AG10803 (cell line): ENCODE measurements around the gene TNIP1.
A peak's percentile ranks its signal among the peaks of the same experiment; 100 is the strongest.

Experiments
- DNase-seq: peaks from one replicate; pipeline ENCODE4 v3.0.0; 2010; ENCODE audit warnings: low read depth
- H3K4me3 ChIP-seq: 2 replicates; pipeline ENCODE4 v1.5.1; 2011; ENCODE audit warnings: mild to moderate bottlenecking, low read length, control low read depth
- CTCF ChIP-seq: conservative IDR thresholded peaks from 2 replicates; pipeline ENCODE4 v1.5.1; 2011; ENCODE audit warnings: mild to moderate bottlenecking, low read length, control low read depth, inconsistent platforms

The TNIP1 gene

GRCh38 chr5:151106043-151106442 is 25.2 kb upstream of the TNIP1 start:
- no peak for DNase-seq
- TF ChIP-seq CTCF: no peak
- no peak overlapping the region for H3K4me3 ChIP-seq

GRCh38 chr5:151105561-151105960 is 24.7 kb upstream of the TNIP1 start:
- no peak overlapping the region for H3K4me3 ChIP-seq
- no peak for TF ChIP-seq CTCF
- DNase-seq: peak; percentile 57

GRCh38 chr5:151104795-151105194 is 24.0 kb upstream of the TNIP1 start:
- no peak for TF ChIP-seq CTCF
- no peak overlapping the region for H3K4me3 ChIP-seq
- DNase-seq: peak; percentile 99

- H3K4me3 ChIP-seq: no peak overlapping the region
- DNase-seq: no peak
- TF ChIP-seq CTCF: no peak
These were observed 20.9 kb upstream of the TNIP1 start for GRCh38 chr5:151101746-151102145.

GRCh38 chr5:151101151-151101550 is 20.3 kb upstream of the TNIP1 start:
- H3K4me3 ChIP-seq: no peak overlapping the region
- DNase-seq: no peak
- TF ChIP-seq CTCF: no peak

GRCh38 chr5:151100681-151101080 is 19.8 kb upstream of the TNIP1 start:
- no peak overlapping the region for H3K4me3 ChIP-seq
- DNase-seq: no peak
- no peak for TF ChIP-seq CTCF

- no peak for TF ChIP-seq CTCF
- no peak overlapping the region for H3K4me3 ChIP-seq
- DNase-seq: no peak
These were observed 17.9 kb upstream of the TNIP1 start for GRCh38 chr5:151098768-151099121.
